ENCODE measurements around the gene PLCD1. TPM values are rescaled to one million over a fixed set of nuclear protein-coding genes. Genes with fewer than 3 reads are reported as not detected.

Gene PLCD1
- total RNA-seq, 2 donors from 2014 or later = 29.7 to 176 TPM

DNA sequence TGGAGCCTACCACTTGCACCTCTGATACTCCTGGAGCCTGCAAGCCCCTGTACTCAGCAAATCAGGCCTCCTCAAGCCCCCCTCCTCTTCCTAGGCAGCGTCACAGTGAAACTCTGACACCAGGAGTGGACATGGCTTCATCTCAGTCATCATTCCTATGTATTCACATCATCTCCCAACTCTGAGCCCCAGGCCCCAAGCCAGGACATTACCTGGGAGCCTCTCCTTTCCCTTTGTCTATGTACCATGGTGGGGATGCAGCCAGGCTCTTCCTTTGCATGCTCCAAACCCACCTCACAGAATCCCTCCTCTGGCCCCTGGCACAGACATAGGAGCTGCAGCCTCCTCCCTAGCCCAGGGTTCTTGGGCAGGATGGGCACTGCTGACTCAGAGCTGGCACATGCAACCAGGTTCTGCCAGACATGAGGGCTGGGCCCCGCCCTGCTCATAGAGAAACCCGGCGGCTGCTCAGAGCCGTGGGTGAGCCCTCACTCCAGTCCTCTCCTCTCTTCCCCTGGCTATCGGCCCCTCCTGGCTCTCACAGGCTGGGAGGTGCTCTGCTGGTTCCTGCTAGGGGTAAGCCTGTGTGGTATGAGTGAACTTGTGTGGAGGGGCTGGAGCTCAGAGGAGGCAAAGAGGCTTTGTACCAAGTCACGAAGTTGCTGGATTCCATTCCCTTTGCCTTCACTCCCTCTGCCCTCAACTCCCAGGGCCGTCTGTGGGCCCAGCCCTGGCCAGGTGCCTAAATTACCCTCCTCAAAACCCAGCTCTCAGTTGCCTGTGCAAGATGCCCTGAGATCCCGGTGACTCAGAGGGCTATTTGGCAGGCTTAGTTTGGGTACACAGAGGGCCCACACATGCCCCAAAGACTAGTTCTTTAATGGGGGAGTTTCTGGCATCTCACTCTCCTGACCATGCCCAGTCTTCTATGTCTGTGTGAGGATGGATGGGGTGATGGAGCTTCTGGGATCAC lies 1.9 kb upstream of the PLCD1 start:
- Histone ChIP-seq H3K4me1 (replicated peaks) (peaks cover 7% of the 10 kb centered on the region), H3K27ac (peak overlapping the region; percentile 73 to 75)
- intact Hi-C loops (cut with DNase I) = no loop called here

DNA sequence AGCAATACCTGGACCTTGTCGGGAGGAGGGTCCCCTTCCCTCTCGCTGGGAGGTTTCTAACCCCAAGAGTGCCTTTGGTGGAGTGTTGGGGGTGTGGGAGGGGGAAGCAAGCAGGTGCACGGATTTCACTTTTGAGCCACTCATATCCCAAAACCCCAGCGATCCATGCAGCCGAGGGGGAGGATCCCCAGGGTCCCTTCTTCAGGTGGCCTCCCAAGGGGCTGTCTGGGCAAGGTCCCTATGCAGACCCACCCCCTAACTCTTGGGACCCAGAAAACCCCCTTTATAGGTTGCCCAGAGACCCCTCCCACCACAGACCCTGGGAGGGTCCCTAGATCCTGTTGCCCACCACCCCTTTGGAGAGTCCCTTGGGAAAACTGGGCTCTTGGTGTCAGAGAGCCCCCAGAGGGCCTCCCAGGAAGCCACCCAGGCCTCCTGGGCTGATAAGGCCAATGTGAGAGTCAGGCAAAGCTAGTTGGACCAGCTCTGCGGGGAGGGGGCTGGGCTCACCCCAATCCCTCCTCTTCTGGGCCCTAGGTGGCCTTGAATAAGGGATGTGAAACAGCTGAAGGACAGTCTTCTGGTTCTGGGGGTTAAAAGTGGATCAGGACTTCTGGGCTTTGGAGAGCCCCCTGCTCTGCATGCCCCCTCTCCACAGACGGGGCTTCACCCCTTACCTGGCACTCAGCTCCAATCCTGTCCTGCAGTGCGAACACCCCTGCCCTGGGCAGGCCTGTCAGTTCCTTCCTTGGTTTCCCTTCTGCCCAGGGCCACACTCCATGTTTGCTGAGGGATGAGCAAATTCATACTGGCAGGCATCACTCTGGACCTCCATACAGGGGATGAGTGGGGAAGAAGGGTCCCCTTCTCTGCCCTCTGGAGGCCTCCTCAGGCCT lies 932 bp upstream of the PLCD1 start:
- Histone ChIP-seq H3K27me3 (replicated peaks; ENCODE audit: insufficient read depth) (no peaks in the 10 kb centered on the region), H3K4me1 (replicated peaks) (peaks cover 7% of the 10 kb centered on the region), H3K4me3 (peak overlapping the region; percentile 49 to 56), H3K9me3 (no peaks in the 10 kb centered on the region), H3K36me3 (no peaks in the 10 kb centered on the region), H3K27ac (peak overlapping the region; percentile 73 to 75)
- intact Hi-C loops (cut with DNase I) = no loop called here
- 39% methylated on average over 7 of the region's 8 CpGs for WGBS
- TF ChIP-seq POLR2A (IDR thresholded peaks at IDR 0.05) (peak; percentile 28), POLR2AphosphoS5 (IDR thresholded peaks at IDR 0.05) (peak; percentile 11)
- TF ChIP-seq, protein P1, sequence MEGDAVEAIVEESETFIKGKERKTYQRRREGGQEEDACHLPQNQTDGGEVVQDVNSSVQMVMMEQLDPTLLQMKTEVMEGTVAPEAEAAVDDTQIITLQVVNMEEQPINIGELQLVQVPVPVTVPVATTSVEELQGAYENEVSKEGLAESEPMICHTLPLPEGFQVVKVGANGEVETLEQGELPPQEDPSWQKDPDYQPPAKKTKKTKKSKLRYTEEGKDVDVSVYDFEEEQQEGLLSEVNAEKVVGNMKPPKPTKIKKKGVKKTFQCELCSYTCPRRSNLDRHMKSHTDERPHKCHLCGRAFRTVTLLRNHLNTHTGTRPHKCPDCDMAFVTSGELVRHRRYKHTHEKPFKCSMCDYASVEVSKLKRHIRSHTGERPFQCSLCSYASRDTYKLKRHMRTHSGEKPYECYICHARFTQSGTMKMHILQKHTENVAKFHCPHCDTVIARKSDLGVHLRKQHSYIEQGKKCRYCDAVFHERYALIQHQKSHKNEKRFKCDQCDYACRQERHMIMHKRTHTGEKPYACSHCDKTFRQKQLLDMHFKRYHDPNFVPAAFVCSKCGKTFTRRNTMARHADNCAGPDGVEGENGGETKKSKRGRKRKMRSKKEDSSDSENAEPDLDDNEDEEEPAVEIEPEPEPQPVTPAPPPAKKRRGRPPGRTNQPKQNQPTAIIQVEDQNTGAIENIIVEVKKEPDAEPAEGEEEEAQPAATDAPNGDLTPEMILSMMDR (IDR thresholded peaks at IDR 0.05) = no peak
- DNase-seq (ENCODE audit: low spot score) = no peak

More for the DNA sequence above, 1.9 kb upstream of the PLCD1 start:
- TF ChIP-seq POLR2A (IDR thresholded peaks at IDR 0.05) (no peak), POLR2AphosphoS5 (IDR thresholded peaks at IDR 0.05) (peak; percentile 63)
- H3K36me3 ChIP-seq = no peaks in the 10 kb centered on the region
- 18% methylated on average over 9 of the region's 9 CpGs for WGBS
- H3K9me3 ChIP-seq = no peaks in the 10 kb centered on the region
- no peaks in the 10 kb centered on the region for H3K27me3 ChIP-seq (replicated peaks; ENCODE audit: insufficient read depth)
- no peak overlapping the region for H3K4me3 ChIP-seq
- peak; percentile 83 for DNase-seq (ENCODE audit: low spot score)

DNA sequence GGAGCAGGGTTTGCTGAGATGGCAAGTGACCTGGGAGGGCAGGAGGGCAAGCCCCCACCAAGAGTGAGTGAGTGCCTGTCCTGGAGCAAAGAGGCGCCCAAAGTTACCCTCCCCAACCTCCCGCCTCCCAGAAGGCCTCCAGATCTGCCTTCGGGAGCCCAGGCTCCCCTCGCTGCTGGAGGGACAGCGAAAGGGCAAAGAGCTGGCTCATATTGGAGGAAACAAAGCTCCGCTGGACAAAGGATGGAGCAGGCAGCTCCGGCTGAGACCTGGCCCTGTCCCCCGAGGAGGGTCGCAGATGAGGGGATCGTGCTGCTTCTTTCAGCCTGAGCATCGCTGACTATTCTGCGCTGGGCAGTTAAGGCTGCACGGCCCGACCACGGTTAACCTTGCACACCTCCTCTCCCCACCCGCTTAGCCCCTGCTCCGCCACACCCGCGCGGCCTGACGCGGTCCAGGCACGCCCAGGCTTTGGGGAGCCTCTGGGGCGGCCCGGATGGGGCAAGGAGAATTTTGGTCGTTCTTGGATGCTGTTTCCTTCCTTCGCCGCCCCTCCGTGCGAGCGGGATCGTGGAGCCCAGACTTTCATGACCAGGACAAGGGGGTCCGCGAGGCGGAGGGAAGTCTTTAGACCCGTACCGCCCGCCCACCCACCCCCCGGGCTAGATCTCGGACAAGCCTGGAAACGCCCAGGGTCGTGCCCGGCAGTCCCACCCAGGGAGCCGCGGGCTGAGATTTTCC lies 651 bp downstream of the PLCD1 start:
- peaks cover 7% of the 10 kb centered on the region for H3K4me1 ChIP-seq (replicated peaks)
- peak overlapping the region; percentile 49 to 56 for H3K4me3 ChIP-seq

DNA sequence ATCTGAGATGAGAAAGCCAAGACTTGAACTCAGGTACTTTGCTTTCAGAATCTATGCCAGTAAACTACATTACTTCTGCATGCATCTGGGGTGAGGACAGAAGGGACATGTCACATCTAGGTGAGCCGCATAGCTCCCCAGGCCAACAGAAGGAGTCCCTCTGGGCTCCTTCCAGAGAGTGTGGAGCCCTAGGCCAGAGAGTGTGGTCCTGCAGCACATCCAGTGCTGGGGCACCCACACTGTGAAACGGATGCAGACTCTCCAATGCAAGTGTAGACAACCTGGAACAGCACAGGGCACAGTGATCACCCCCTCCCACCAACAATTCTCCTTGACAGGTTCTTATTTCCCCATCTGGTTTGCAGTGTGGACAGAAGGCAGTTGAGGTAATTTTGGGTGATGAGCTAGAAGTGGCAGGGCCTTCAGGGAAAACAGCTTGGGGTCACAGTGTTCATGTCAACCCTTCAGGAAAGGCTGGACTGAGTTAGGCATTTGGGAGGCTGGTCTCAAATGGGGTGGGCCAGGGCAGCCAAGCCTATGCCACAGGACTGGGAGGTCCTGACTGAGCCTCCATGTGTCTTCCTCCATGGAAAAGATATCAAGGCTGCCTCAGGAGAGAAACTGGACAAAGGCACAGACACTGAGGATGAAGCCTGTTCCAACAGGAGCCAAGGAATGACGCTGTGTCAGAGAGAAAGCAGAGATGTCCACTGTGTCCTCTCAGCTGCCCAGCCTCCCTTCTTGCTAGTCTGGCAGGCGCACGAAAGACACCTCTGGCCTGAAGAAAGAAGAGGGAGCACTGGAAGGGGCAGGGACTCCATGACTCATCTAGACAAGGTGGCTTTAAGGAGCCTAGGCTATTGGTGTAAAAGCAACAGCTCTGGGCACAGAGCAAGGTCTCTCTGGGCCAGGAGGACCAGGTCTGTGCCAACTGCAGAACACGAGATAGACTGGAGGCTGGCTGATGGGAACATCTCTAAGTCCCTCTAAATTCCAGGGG lies 1.7 kb downstream of the PLCD1 start:
- peaks cover 7% of the 10 kb centered on the region for H3K4me1 ChIP-seq (replicated peaks)
- DNase-seq (ENCODE audit: low spot score) = no peak
- no peaks in the 10 kb centered on the region for H3K9me3 ChIP-seq
- H3K27me3 ChIP-seq (replicated peaks; ENCODE audit: insufficient read depth) = no peaks in the 10 kb centered on the region
- no peak overlapping the region for H3K4me3 ChIP-seq
- H3K36me3 ChIP-seq = no peaks in the 10 kb centered on the region
- intact Hi-C loops (cut with DNase I) = no loop called here
- 88% methylated on average over 6 of the region's 6 CpGs for WGBS
- no peak overlapping the region for H3K27ac ChIP-seq
- TF ChIP-seq POLR2A (IDR thresholded peaks at IDR 0.05) (no peak), POLR2AphosphoS5 (IDR thresholded peaks at IDR 0.05) (no peak)
- TF ChIP-seq, protein P1 (IDR thresholded peaks at IDR 0.05) = no peak

More for the DNA sequence above, 651 bp downstream of the PLCD1 start:
- 28% methylated on average over 27 of the region's 45 CpGs for WGBS
- no peaks in the 10 kb centered on the region for H3K9me3 ChIP-seq
- TF ChIP-seq POLR2AphosphoS5 (IDR thresholded peaks at IDR 0.05) = no peak
- no peak for TF ChIP-seq POLR2A (IDR thresholded peaks at IDR 0.05)
- TF ChIP-seq, protein P1 (IDR thresholded peaks at IDR 0.05) = no peak
- peak overlapping the region; percentile 73 to 75 for H3K27ac ChIP-seq
- H3K27me3 ChIP-seq (replicated peaks; ENCODE audit: insufficient read depth) = no peaks in the 10 kb centered on the region
- no peaks in the 10 kb centered on the region for H3K36me3 ChIP-seq
- intact Hi-C loops (cut with DNase I) = no loop called here
- DNase-seq (ENCODE audit: low spot score) = no peak
